ENCODE data around the gene GPX8.

- TF ChIP-seq CTCF (IDR thresholded peaks at IDR 0.05; ENCODE audit: borderline replicate concordance, extremely low read depth, low read length, poor library complexity, severe bottlenecking) (no peak), EZH2 (IDR thresholded peaks at IDR 0.05; ENCODE audit: borderline replicate concordance, low read depth, low read length, severe bottlenecking) (no peak)
Measured at GRCh38 chr5:55114061-55114460, 45.9 kb upstream of the GPX8 start.
